ENCODE results near the gene KCNS3. TPM values are rescaled to one million over a fixed set of nuclear protein-coding genes. Genes with fewer than 3 reads are reported as not detected.
A peak's percentile ranks its signal among the peaks of the same experiment; 100 is the strongest.
"Not testable (repeated sequence)": the region's sequence is repeated elsewhere in the genome, so short reads cannot be mapped to it uniquely, and the experiment has no call there.

The KCNS3 gene
- total RNA-seq, 1 donor from 2014 or later, result 20.1 TPM

DNA sequence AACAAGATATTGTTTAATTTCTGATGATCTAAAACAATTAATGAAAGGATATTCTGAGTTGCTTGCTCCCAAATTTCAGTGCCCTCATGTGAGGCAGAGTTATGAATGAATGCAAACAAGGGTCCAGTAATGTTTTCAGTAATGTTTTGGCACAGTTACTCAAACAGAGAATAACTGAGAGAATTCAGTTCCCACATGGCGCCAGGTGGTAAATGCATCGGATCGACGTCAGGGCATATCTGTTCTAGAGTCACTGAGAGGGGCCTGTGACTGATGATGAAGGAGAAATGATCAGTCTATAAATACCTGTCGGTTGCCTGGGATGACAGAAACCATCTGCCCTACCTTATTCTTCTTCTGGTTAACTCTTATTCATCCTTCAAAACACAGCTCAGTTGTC lies 81.4 kb downstream of the KCNS3 start:
- no peak overlapping the region for H3K27ac ChIP-seq
- TF ChIP-seq, protein P1, sequence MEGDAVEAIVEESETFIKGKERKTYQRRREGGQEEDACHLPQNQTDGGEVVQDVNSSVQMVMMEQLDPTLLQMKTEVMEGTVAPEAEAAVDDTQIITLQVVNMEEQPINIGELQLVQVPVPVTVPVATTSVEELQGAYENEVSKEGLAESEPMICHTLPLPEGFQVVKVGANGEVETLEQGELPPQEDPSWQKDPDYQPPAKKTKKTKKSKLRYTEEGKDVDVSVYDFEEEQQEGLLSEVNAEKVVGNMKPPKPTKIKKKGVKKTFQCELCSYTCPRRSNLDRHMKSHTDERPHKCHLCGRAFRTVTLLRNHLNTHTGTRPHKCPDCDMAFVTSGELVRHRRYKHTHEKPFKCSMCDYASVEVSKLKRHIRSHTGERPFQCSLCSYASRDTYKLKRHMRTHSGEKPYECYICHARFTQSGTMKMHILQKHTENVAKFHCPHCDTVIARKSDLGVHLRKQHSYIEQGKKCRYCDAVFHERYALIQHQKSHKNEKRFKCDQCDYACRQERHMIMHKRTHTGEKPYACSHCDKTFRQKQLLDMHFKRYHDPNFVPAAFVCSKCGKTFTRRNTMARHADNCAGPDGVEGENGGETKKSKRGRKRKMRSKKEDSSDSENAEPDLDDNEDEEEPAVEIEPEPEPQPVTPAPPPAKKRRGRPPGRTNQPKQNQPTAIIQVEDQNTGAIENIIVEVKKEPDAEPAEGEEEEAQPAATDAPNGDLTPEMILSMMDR (IDR thresholded peaks at IDR 0.05), result no peak
- TF ChIP-seq POLR2A (IDR thresholded peaks at IDR 0.05), result no peak
- no peak for TF ChIP-seq POLR2AphosphoS5 (IDR thresholded peaks at IDR 0.05; ENCODE audit: insufficient read depth in 1 of 2, low read depth in 1 of 2)
- intact Hi-C loops (cut with DNase I), result no loop called here

GRCh38 chr2:17960925-17961324 lies 82.5 kb downstream of the KCNS3 start:
- intact Hi-C loops (cut with DNase I), result no loop called here
- H3K27ac ChIP-seq, result no peak overlapping the region
- H3K27me3 ChIP-seq, result no peaks in the 10 kb centered on the region
- H3K36me3 ChIP-seq, result no peaks in the 10 kb centered on the region
- H3K4me3 ChIP-seq, result no peak overlapping the region
- no peak for DNase-seq (ENCODE audit: extremely low spot score in 2 of 2)
- no peak for TF ChIP-seq POLR2AphosphoS5 (IDR thresholded peaks at IDR 0.05; ENCODE audit: insufficient read depth in 1 of 2, low read depth in 1 of 2)
- H3K9me3 ChIP-seq, result no peaks in the 10 kb centered on the region
- no peaks in the 10 kb centered on the region for H3K4me1 ChIP-seq

More for the DNA sequence above, 81.4 kb downstream of the KCNS3 start:
- Histone ChIP-seq H3K36me3 (no peaks in the 10 kb centered on the region), H3K27me3 (no peaks in the 10 kb centered on the region), H3K4me3 (no peak overlapping the region), H3K4me1 (no peaks in the 10 kb centered on the region), H3K9me3 (no peaks in the 10 kb centered on the region)
- DNase-seq (ENCODE audit: extremely low spot score in 2 of 2), result no peak

DNA sequence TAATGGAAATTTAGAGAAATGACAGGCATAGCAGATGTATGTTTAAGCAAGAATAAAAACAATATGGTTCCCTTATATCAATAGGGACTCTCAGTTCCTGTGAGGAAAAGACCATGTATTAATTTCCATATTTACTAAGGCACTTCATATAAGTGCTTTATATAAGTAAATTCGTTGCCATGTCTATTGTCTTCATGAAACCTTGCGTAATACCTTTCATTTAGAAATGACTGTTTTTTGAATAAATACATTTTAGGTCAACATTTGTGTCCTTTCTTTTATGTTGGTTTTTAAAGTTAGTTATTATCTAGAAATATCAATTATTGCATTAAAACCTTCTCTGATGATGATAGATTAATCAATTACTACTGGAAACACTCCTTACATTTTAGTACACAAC lies 83.3 kb downstream of the KCNS3 start:
- DNase-seq (ENCODE audit: extremely low spot score in 2 of 2), result no peak
- no peaks in the 10 kb centered on the region for H3K4me1 ChIP-seq
- no peak overlapping the region for H3K27ac ChIP-seq
- no peak overlapping the region for H3K4me3 ChIP-seq
- H3K36me3 ChIP-seq, result no peaks in the 10 kb centered on the region
- no peaks in the 10 kb centered on the region for H3K27me3 ChIP-seq
- TF ChIP-seq POLR2A (IDR thresholded peaks at IDR 0.05) (no peak), POLR2AphosphoS5 (IDR thresholded peaks at IDR 0.05; ENCODE audit: insufficient read depth in 1 of 2, low read depth in 1 of 2) (no peak)
- TF ChIP-seq, protein P1 (IDR thresholded peaks at IDR 0.05), result no peak
- H3K9me3 ChIP-seq, result no peaks in the 10 kb centered on the region
- intact Hi-C loops (cut with DNase I), result no loop called here

- no peak overlapping the region for H3K4me3 ChIP-seq
- H3K27me3 ChIP-seq, result no peaks in the 10 kb centered on the region
- intact Hi-C loops (cut with DNase I), result no loop called here
- H3K4me1 ChIP-seq, result no peaks in the 10 kb centered on the region
- no peaks in the 10 kb centered on the region for H3K36me3 ChIP-seq
- TF ChIP-seq POLR2AphosphoS5 (IDR thresholded peaks at IDR 0.05; ENCODE audit: insufficient read depth in 1 of 2, low read depth in 1 of 2) (no peak), POLR2A (IDR thresholded peaks at IDR 0.05) (no peak)
- TF ChIP-seq, protein P1 (IDR thresholded peaks at IDR 0.05), result no peak
- no peak overlapping the region for H3K27ac ChIP-seq
- peak in 1 of 2 donors; percentile 42 for DNase-seq (ENCODE audit: extremely low spot score in 2 of 2)
- H3K9me3 ChIP-seq, result no peaks in the 10 kb centered on the region
Measured at GRCh38 chr2:17962876-17963275, 84.4 kb downstream of the KCNS3 start.

- H3K27ac ChIP-seq; H3K36me3 ChIP-seq; intact Hi-C loops (cut with DNase I); H3K27me3 ChIP-seq; H3K4me3 ChIP-seq; H3K4me1 ChIP-seq; H3K9me3 ChIP-seq: not testable (repeated sequence)
- peak in 1 of 2 donors; percentile 16 for DNase-seq (ENCODE audit: extremely low spot score in 2 of 2)
Measured at GRCh38 chr2:17963571-17963970, 85.1 kb downstream of the KCNS3 start.

GRCh38 chr2:17965196-17965595 lies 86.7 kb downstream of the KCNS3 start:
- no peaks in the 10 kb centered on the region for H3K27me3 ChIP-seq
- H3K4me3 ChIP-seq, result no peak overlapping the region
- H3K36me3 ChIP-seq, result no peaks in the 10 kb centered on the region
- TF ChIP-seq, protein P1 (IDR thresholded peaks at IDR 0.05), result no peak
- TF ChIP-seq POLR2AphosphoS5 (IDR thresholded peaks at IDR 0.05; ENCODE audit: insufficient read depth in 1 of 2, low read depth in 1 of 2) (no peak), POLR2A (IDR thresholded peaks at IDR 0.05) (no peak)
- intact Hi-C loops (cut with DNase I), result no loop called here
- no peak for DNase-seq (ENCODE audit: extremely low spot score in 2 of 2)
- no peak overlapping the region for H3K27ac ChIP-seq
- H3K4me1 ChIP-seq, result no peaks in the 10 kb centered on the region
- no peaks in the 10 kb centered on the region for H3K9me3 ChIP-seq

Data from vagina (tissue), 2 donors.